ENCODE measurements around the gene CEPT1.

The CEPT1 gene

GRCh38 chr1:111161843-111162487 lies 21.9 kb downstream of the CEPT1 start:
- TF ChIP-seq CTCF (IDR thresholded peaks at IDR 0.05; ENCODE audit: insufficient read depth, low read length, poor library complexity, severe bottlenecking) (no peak), EZH2phosphoT487 (conservative IDR thresholded peaks at IDR 0.05; ENCODE audit: low read length) (no peak)
- no peaks in the 10 kb centered on the region for H3K9me3 ChIP-seq (ENCODE audit: insufficient read depth, low read length)
- peaks cover 21% of the 10 kb centered on the region for H4K20me1 ChIP-seq (ENCODE audit: low read depth, low read length)
- H3K4me3 ChIP-seq (ENCODE audit: insufficient read depth, low read length, poor library complexity, severe bottlenecking), result no peak overlapping the region
- H3K36me3 ChIP-seq (ENCODE audit: low read length), result peaks cover 69% of the 10 kb centered on the region
- H3K4me2 ChIP-seq (ENCODE audit: low read depth, low read length, poor library complexity, severe bottlenecking), result no peak overlapping the region
- H3K79me2 ChIP-seq (ENCODE audit: insufficient read depth, low read length), result peaks cover 82% of the 10 kb centered on the region
- no peaks in the 10 kb centered on the region for H3K27me3 ChIP-seq (ENCODE audit: low read length)
- H3K27ac ChIP-seq (ENCODE audit: low read depth, low read length), result no peak overlapping the region
- H3K9ac ChIP-seq (ENCODE audit: low read length), result no peak overlapping the region
- peaks cover 9% of the 10 kb centered on the region for H3F3A ChIP-seq (ENCODE audit: insufficient read depth)
- H2AFZ ChIP-seq (ENCODE audit: low read depth, low read length, severe bottlenecking), result no peak overlapping the region
- no peaks in the 10 kb centered on the region for H3K9me2 ChIP-seq (replicated peaks; ENCODE audit: insufficient read depth, low read length)

- no peaks in the 10 kb centered on the region for H3K9me2 ChIP-seq (replicated peaks; ENCODE audit: insufficient read depth, low read length)
- no peak overlapping the region for H3K9ac ChIP-seq (ENCODE audit: low read length)
- peaks cover 12% of the 10 kb centered on the region for H3F3A ChIP-seq (ENCODE audit: insufficient read depth)
- TF ChIP-seq EZH2phosphoT487 (conservative IDR thresholded peaks at IDR 0.05; ENCODE audit: low read length) (no peak), CTCF (IDR thresholded peaks at IDR 0.05; ENCODE audit: insufficient read depth, low read length, poor library complexity, severe bottlenecking) (no peak)
- no peaks in the 10 kb centered on the region for H3K27me3 ChIP-seq (ENCODE audit: low read length)
- peaks cover 69% of the 10 kb centered on the region for H3K36me3 ChIP-seq (ENCODE audit: low read length)
- no peak overlapping the region for H3K4me3 ChIP-seq (ENCODE audit: insufficient read depth, low read length, poor library complexity, severe bottlenecking)
- no peak overlapping the region for H2AFZ ChIP-seq (ENCODE audit: low read depth, low read length, severe bottlenecking)
- no peak overlapping the region for H3K27ac ChIP-seq (ENCODE audit: low read depth, low read length)
- H4K20me1 ChIP-seq (ENCODE audit: low read depth, low read length), result peaks cover 18% of the 10 kb centered on the region
- peaks cover 80% of the 10 kb centered on the region for H3K79me2 ChIP-seq (ENCODE audit: insufficient read depth, low read length)
- no peak overlapping the region for H3K4me2 ChIP-seq (ENCODE audit: low read depth, low read length, poor library complexity, severe bottlenecking)
- H3K9me3 ChIP-seq (ENCODE audit: insufficient read depth, low read length), result no peaks in the 10 kb centered on the region
These were observed 22.5 kb downstream of the CEPT1 start for GRCh38 chr1:111162488-111162880.

- Histone ChIP-seq H3K27me3 (ENCODE audit: low read length) (no peaks in the 10 kb centered on the region), H3K27ac (ENCODE audit: low read depth, low read length) (no peak overlapping the region), H3K79me2 (ENCODE audit: insufficient read depth, low read length) (peaks cover 82% of the 10 kb centered on the region), H3K9ac (ENCODE audit: low read length) (no peak overlapping the region), H3K9me2 (replicated peaks; ENCODE audit: insufficient read depth, low read length) (no peaks in the 10 kb centered on the region), H3K9me3 (ENCODE audit: insufficient read depth, low read length) (no peaks in the 10 kb centered on the region), H2AFZ (ENCODE audit: low read depth, low read length, severe bottlenecking) (no peak overlapping the region), H3K4me2 (ENCODE audit: low read depth, low read length, poor library complexity, severe bottlenecking) (no peak overlapping the region), H3K36me3 (ENCODE audit: low read length) (peaks cover 74% of the 10 kb centered on the region), H3K4me3 (ENCODE audit: insufficient read depth, low read length, poor library complexity, severe bottlenecking) (no peak overlapping the region), H4K20me1 (ENCODE audit: low read depth, low read length) (peaks cover 14% of the 10 kb centered on the region), H3F3A (ENCODE audit: insufficient read depth) (peaks cover 17% of the 10 kb centered on the region)
- TF ChIP-seq CTCF (IDR thresholded peaks at IDR 0.05; ENCODE audit: insufficient read depth, low read length, poor library complexity, severe bottlenecking) (no peak), EZH2phosphoT487 (conservative IDR thresholded peaks at IDR 0.05; ENCODE audit: low read length) (no peak)
These were observed 23.3 kb downstream of the CEPT1 start for GRCh38 chr1:111163363-111163762.
